Measurements from ENCODE around the gene KCNF1.

The KCNF1 gene

DNA sequence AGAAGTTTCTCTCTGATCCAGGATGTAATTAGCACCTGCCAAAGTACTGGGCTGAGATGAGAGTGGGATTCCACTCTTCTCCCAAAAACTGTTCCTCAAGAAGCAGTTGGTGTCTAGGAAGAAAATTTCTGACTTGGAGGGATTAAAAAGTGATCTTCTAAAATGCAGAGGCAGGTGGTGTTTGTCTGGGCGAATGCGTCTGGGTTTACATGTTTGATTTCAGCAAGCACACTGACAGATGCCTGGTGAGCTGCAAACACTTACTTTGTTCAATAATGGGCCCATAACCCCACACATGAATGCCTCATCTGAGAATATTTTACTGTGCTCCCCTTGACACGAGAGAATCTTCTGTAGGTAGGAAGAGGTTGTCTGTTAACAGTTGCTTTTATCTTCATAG is 24.3 kb upstream of the KCNF1 start:
- no peak for TF ChIP-seq EZH2phosphoT487 (IDR thresholded peaks at IDR 0.05; ENCODE audit: borderline replicate concordance, low read length)
- TF ChIP-seq, protein P1, sequence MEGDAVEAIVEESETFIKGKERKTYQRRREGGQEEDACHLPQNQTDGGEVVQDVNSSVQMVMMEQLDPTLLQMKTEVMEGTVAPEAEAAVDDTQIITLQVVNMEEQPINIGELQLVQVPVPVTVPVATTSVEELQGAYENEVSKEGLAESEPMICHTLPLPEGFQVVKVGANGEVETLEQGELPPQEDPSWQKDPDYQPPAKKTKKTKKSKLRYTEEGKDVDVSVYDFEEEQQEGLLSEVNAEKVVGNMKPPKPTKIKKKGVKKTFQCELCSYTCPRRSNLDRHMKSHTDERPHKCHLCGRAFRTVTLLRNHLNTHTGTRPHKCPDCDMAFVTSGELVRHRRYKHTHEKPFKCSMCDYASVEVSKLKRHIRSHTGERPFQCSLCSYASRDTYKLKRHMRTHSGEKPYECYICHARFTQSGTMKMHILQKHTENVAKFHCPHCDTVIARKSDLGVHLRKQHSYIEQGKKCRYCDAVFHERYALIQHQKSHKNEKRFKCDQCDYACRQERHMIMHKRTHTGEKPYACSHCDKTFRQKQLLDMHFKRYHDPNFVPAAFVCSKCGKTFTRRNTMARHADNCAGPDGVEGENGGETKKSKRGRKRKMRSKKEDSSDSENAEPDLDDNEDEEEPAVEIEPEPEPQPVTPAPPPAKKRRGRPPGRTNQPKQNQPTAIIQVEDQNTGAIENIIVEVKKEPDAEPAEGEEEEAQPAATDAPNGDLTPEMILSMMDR (IDR thresholded peaks at IDR 0.05; ENCODE audit: low read depth, low read length, poor library complexity, severe bottlenecking): no peak

DNA sequence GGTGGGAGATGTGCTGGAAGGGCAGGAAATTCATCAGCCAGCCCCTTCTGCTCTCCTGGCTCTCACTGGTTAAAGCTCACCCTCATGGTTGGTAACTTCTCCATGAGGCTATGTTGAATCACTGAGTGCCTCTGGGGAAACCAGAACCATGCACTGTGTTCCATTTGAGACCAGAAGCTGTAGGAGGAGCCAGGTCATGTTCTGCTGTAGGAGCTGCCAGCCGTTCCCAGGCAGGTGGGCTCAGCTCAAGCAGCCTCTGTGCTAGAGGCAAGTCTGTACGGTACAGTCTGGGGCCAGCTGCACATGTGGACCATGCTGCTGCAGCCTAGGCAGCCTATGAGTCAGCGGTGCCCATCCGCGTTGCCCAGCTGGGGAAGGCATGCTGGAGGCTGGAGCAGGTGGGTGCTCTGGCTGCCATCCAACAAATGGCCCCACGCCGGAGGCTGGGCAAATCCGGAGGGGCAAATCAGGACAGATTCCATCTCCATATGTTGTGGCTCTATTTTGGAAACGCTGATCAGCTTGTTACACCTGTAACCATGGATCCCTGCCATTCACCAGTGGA is 22.0 kb upstream of the KCNF1 start:
- Histone ChIP-seq H3K4me3 (ENCODE audit: low read length) (no peak overlapping the region), H3K9me3 (ENCODE audit: control insufficient read depth, insufficient read depth, low read length) (no peaks in the 10 kb centered on the region), H3K36me3 (ENCODE audit: control insufficient read depth, low read length) (no peaks in the 10 kb centered on the region), H3K4me1 (ENCODE audit: control insufficient read depth, low read length) (no peaks in the 10 kb centered on the region), H3K4me2 (ENCODE audit: low read length) (no peak overlapping the region), H3K9me2 (replicated peaks; ENCODE audit: control insufficient read depth, low read length) (no peaks in the 10 kb centered on the region), H3K27me3 (ENCODE audit: control insufficient read depth, low read length) (no peaks in the 10 kb centered on the region), H3F3A (ENCODE audit: control insufficient read depth, insufficient read depth) (no peaks in the 10 kb centered on the region), H3K79me2 (ENCODE audit: control insufficient read depth, low read length) (no peaks in the 10 kb centered on the region), H3K27ac (ENCODE audit: low read depth, low read length) (no peak overlapping the region), H4K20me1 (ENCODE audit: control insufficient read depth, insufficient read depth, low read depth, low read length) (no peaks in the 10 kb centered on the region)
- TF ChIP-seq, protein P1 (IDR thresholded peaks at IDR 0.05; ENCODE audit: low read depth, low read length, poor library complexity, severe bottlenecking): no peak
- TF ChIP-seq EZH2phosphoT487 (IDR thresholded peaks at IDR 0.05; ENCODE audit: borderline replicate concordance, low read length): no peak

More for the DNA sequence above, 24.3 kb upstream of the KCNF1 start:
- no peaks in the 10 kb centered on the region for H3F3A ChIP-seq (ENCODE audit: control insufficient read depth, insufficient read depth)
- H3K79me2 ChIP-seq (ENCODE audit: control insufficient read depth, low read length): no peaks in the 10 kb centered on the region
- no peak overlapping the region for H3K4me3 ChIP-seq (ENCODE audit: low read length)
- no peaks in the 10 kb centered on the region for H3K9me2 ChIP-seq (replicated peaks; ENCODE audit: control insufficient read depth, low read length)
- no peaks in the 10 kb centered on the region for H4K20me1 ChIP-seq (ENCODE audit: control insufficient read depth, insufficient read depth, low read depth, low read length)
- H3K27me3 ChIP-seq (ENCODE audit: control insufficient read depth, low read length): peaks cover 6% of the 10 kb centered on the region; the same call in 1 of the 2 replicates
- H3K36me3 ChIP-seq (ENCODE audit: control insufficient read depth, low read length): no peaks in the 10 kb centered on the region
- no peak overlapping the region for H3K4me2 ChIP-seq (ENCODE audit: low read length)
- H3K27ac ChIP-seq (ENCODE audit: low read depth, low read length): no peak overlapping the region
- no peaks in the 10 kb centered on the region for H3K9me3 ChIP-seq (ENCODE audit: control insufficient read depth, insufficient read depth, low read length)
- H3K4me1 ChIP-seq (ENCODE audit: control insufficient read depth, low read length): no peaks in the 10 kb centered on the region

DNA sequence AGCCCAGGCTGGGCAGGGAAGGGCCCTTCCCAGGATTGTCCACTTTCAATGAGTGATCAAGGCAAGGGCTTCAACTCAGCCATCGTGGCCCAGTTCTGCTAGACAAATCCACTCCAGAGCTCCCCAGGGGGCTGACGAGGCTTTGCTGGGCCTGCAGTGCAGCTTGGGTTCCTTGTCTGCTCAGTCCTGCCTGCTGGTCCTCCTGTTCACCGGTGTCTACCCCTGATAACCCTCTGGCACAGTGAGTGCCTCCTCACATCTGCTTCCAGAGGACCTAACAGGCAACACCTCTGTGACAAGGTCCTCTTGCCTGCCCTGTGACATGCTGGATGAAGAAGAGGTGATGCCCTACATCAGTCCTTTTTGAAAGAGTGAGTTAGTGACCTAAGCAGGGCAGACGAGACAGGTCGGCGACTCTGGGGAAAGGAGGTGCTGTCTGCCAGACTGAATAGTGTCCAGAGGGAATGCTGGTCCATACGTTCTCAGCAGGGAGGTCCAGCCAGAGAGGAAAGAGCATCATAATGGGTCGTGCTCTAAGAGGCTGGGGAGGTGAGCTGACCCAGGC is 20.9 kb upstream of the KCNF1 start:
- H3K9me3 ChIP-seq (ENCODE audit: control insufficient read depth, insufficient read depth, low read length): no peaks in the 10 kb centered on the region
- H3K4me2 ChIP-seq (ENCODE audit: low read length): no peak overlapping the region
- no peak overlapping the region for H3K27ac ChIP-seq (ENCODE audit: low read depth, low read length)
- H3K79me2 ChIP-seq (ENCODE audit: control insufficient read depth, low read length): no peaks in the 10 kb centered on the region
- H3K9me2 ChIP-seq (replicated peaks; ENCODE audit: control insufficient read depth, low read length): no peaks in the 10 kb centered on the region
- no peaks in the 10 kb centered on the region for H3K4me1 ChIP-seq (ENCODE audit: control insufficient read depth, low read length)
- H3F3A ChIP-seq (ENCODE audit: control insufficient read depth, insufficient read depth): no peaks in the 10 kb centered on the region
- H4K20me1 ChIP-seq (ENCODE audit: control insufficient read depth, insufficient read depth, low read depth, low read length): no peaks in the 10 kb centered on the region
- no peak overlapping the region for H3K4me3 ChIP-seq (ENCODE audit: low read length)
- 0 out of 2 replicates have a peak, but pooled peaks cover 2% of the 10 kb centered on the region for H3K27me3 ChIP-seq (ENCODE audit: control insufficient read depth, low read length)
- H3K36me3 ChIP-seq (ENCODE audit: control insufficient read depth, low read length): no peaks in the 10 kb centered on the region
- TF ChIP-seq, protein P1 (IDR thresholded peaks at IDR 0.05; ENCODE audit: low read depth, low read length, poor library complexity, severe bottlenecking): no peak
- TF ChIP-seq EZH2phosphoT487 (IDR thresholded peaks at IDR 0.05; ENCODE audit: borderline replicate concordance, low read length): no peak
